H1 (cell line): ENCODE data around the gene MAPKAPK2. TPM values are rescaled to one million over a fixed set of nuclear protein-coding genes. Genes with fewer than 3 reads are reported as not detected.

Source experiments
- BCL11A ChIP-seq, 2 experiments: IDR thresholded peaks; one replicate each; pipeline ENCODE4 v1.6.1; 2011; ENCODE audit warnings: low read depth in 2 of 2, low read length in 2 of 2, mild to moderate bottlenecking in 2 of 2
- SP2 ChIP-seq: IDR thresholded peaks from 2 replicates; pipeline ENCODE4 v1.6.1; 2012; ENCODE audit warnings: mild to moderate bottlenecking, low read length, inconsistent platforms
- polyA plus RNA-seq, 7 experiments: library from polyadenylated mRNA; depleted of rRNA in 3 of 7; stranded (reverse) in 5 of 7; unstranded in 2 of 7; fragments of >200 nt in 5 of 7; fragments of 200-250 nt in 2 of 7; gene quantifications; 1 replicate in 5 of 7; 2 replicates in 1 of 7; 4 replicates in 1 of 7; pipeline versions ENCODE4 v1.2.1 to v1.2.3, GENCODE V29; 2011 to 2013; ENCODE audit warnings: missing spikeins in 2 of 7, mixed read lengths in 2 of 7
- total RNA-seq: library from RNA; stranded (reverse); fragmentation: NEBNext Ultra II Directional; extraction: Animal tissue kit (Norgen Biotek cat#: 25700); gene quantifications from 2 replicates; pipeline ENCODE4 v1.2.1, GENCODE V29; 2021

The MAPKAPK2 gene
- total and polyA plus RNA-seq, 2 of the 8 experiments (the other 6 are each of a cell fraction or from before 2014, with no cell fraction given) = 27.5 to 44.9 TPM

GRCh38 chr1:206663362-206663761 lies 21.3 kb upstream of the MAPKAPK2 start (continued):
- TF ChIP-seq SP2 (no peak), BCL11A (IDR thresholded peaks at IDR 0.05; ENCODE audit: low read depth in 2 of 2, low read length in 2 of 2) (no peak)
